ENCODE measurements around the gene STIM1.

GRCh38 chr11:3985631-3986030, 130.2 kb downstream of the STIM1 start:
- no peak for TF ChIP-seq CTCF (IDR thresholded peaks at IDR 0.05; ENCODE audit: low read depth, low read length, poor library complexity, severe bottlenecking)
- no peak for TF ChIP-seq EZH2phosphoT487 (IDR thresholded peaks at IDR 0.05; ENCODE audit: borderline replicate concordance, low read length)
